Gastrocnemius medialis (tissue), 4 donors: ENCODE measurements around the gene SIRPA.

Experiments used
- POLR2A ChIP-seq, 2 donors: fragments of 450-650 bp; IDR thresholded peaks; one replicate each; pipeline ENCODE4 v1.6.1; 2017; ENCODE audit warnings: antibody characterized with exemption in 2 of 2, mild to moderate bottlenecking in 2 of 2, moderate library complexity in 2 of 2
- TF ChIP-seq, protein P1 (sequence below), 5 experiments: fragments of 450-650 bp in 3 of 5; fragments of 200-600 bp in 2 of 5; sonication (generic) in 2 of 5; IDR thresholded peaks in 4 of 5; conservative IDR thresholded peaks in 1 of 5; 1 replicate in 4 of 5; 2 replicates in 1 of 5; pipeline ENCODE4 v1.5.1; 2016 to 2019; ENCODE audit warnings: antibody characterized with exemption in 5 of 5, mild to moderate bottlenecking in 3 of 5, moderate library complexity in 3 of 5

DNA sequence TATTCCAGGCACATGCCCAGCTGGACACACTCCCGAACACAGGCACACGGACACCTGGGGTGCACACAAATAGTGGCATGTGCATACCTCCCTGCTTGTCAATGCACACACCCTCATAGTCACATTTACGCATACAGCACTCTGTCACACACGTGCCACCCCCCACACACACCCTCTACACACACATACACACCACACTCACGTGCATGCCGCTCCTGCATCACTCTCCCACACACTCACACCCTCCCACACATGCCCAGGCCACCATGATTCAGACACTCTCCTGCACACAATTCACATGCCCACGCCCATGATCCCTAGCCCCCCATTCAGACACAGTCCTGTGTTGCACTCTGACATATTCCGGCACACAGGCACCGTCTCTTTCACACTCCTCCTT is 13.0 kb downstream of the SIRPA start:
- TF ChIP-seq POLR2A (IDR thresholded peaks at IDR 0.05), result no peak
- TF ChIP-seq, protein P1, sequence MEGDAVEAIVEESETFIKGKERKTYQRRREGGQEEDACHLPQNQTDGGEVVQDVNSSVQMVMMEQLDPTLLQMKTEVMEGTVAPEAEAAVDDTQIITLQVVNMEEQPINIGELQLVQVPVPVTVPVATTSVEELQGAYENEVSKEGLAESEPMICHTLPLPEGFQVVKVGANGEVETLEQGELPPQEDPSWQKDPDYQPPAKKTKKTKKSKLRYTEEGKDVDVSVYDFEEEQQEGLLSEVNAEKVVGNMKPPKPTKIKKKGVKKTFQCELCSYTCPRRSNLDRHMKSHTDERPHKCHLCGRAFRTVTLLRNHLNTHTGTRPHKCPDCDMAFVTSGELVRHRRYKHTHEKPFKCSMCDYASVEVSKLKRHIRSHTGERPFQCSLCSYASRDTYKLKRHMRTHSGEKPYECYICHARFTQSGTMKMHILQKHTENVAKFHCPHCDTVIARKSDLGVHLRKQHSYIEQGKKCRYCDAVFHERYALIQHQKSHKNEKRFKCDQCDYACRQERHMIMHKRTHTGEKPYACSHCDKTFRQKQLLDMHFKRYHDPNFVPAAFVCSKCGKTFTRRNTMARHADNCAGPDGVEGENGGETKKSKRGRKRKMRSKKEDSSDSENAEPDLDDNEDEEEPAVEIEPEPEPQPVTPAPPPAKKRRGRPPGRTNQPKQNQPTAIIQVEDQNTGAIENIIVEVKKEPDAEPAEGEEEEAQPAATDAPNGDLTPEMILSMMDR (IDR thresholded peaks at IDR 0.05 in 4 of 5, conservative IDR thresholded peaks at IDR 0.05 in 1 of 5), result no peak
